Activated CD4-positive, alpha-beta T cell treated with anti-CD3 and anti-CD28 coated beads for 48 hours (primary cell): ENCODE measurements around the gene ABCC10.

Experiments
- DNase-seq: peaks from one replicate; pipeline ENCODE4 v3.0.0-alpha.2; 2020

The ABCC10 gene

DNA sequence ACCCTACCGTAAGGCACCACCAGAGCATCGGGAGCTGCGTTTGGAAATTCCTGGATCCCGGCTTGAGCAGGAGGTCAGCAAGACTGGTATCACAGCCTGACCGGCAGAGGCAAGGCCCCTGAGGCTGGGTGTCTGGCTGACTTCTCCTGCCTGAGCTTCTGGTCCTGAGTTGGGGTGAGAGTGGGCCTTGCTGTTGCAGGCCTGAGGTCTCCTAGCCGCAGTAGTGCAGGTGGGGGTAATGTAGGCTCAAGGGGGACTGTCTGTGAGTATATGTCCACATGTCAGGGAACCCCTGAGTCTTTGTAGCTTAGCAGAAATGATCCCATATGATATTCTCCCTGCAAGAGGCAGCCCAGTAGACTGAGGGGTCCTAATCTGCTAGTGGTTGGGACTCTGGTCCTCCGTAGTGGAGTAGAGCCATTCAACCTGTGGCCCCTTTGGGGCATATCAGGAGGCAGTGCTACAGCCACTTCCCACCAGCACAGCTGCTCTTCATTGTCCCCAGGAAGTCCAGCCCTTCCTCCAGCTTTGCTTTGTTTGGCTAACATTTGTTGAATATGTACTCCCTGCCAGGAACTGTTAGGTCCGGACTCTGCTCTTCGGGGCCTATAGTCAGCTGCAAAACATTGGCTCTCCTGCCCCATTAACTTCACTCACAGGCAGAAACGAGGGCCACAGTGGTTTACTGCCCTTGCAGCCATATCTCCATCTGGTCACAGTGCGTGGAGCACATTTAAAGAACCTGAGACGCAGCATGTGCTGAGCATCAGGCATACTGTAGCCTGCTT is 71.9 kb downstream of the ABCC10 start:
- DNase-seq: no peak
